LHCN-M2 (cell line): ENCODE data around the gene HOXC13. TPM values are rescaled to one million over a fixed set of nuclear protein-coding genes. Genes with fewer than 3 reads are reported as not detected.

Experiments used
- DNase-seq: peaks from one replicate; pipeline ENCODE4 v3.0.0-alpha.2; 2012; ENCODE audit warnings: low read depth
- total RNA-seq: library from RNA; depleted of rRNA; stranded (reverse); fragments of >200 nt; gene quantifications from 2 replicates; pipeline ENCODE4 v1.2.3, GENCODE V29; 2014

HOXC13 gene
- total RNA-seq, 1 experiment from 2014 or later = 9.1 TPM

GRCh38 chr12:53969588-53970259, 31.1 kb downstream of the HOXC13 start:
- DNase-seq = no peak

- DNase-seq = no peak
Measured at GRCh38 chr12:53970451-53970850, 31.8 kb downstream of the HOXC13 start.

GRCh38 chr12:53971129-53971528, 32.5 kb downstream of the HOXC13 start:
- no peak for DNase-seq

- no peak for DNase-seq
Measured at GRCh38 chr12:53971686-53972085, 33.1 kb downstream of the HOXC13 start.

- peak; percentile 29 for DNase-seq
Measured at GRCh38 chr12:53972152-53972702, 33.6 kb downstream of the HOXC13 start.

GRCh38 chr12:53972722-53973235, 34.1 kb downstream of the HOXC13 start, which contains the start of gene HOXC11:
Gene HOXC11 (plus strand): TSS chr12:53973126. CDS start chr12:53973242, 116 bp downstream.
- no peak for DNase-seq

- DNase-seq = peak; percentile 75
Measured at GRCh38 chr12:53973236-53974042, 34.8 kb downstream of the HOXC13 start.

GRCh38 chr12:53974084-53975063, 35.7 kb downstream of the HOXC13 start, which contains the start of gene HOTAIR:
Gene HOTAIR (minus strand): TSS chr12:53974954.
- peak; percentile 82 for DNase-seq

- peak; percentile 32 for DNase-seq
Measured at GRCh38 chr12:53975064-53975471, 36.4 kb downstream of the HOXC13 start.

- no peak for DNase-seq
Measured at GRCh38 chr12:53975479-53976152, 37.0 kb downstream of the HOXC13 start.

- no peak for DNase-seq
Measured at GRCh38 chr12:53976172-53976822, 37.7 kb downstream of the HOXC13 start.

- DNase-seq = no peak
Measured at GRCh38 chr12:53976823-53977595, 38.4 kb downstream of the HOXC13 start.

GRCh38 chr12:53977596-53978445, 39.2 kb downstream of the HOXC13 start:
- no peak for DNase-seq

- DNase-seq = no peak
Measured at GRCh38 chr12:53978477-53979356, 40.1 kb downstream of the HOXC13 start.

GRCh38 chr12:53980104-53980801, 41.6 kb downstream of the HOXC13 start:
- no peak for DNase-seq

- DNase-seq = no peak
Measured at GRCh38 chr12:53980802-53981496, 42.3 kb downstream of the HOXC13 start.
